CD14-positive monocyte (primary cell): ENCODE data around the gene RASD1. TPM values are rescaled to one million over a fixed set of nuclear protein-coding genes. Genes with fewer than 3 reads are reported as not detected.

Experiments used
- DNase-seq, 3 donors: peaks; one replicate each; pipeline ENCODE4 v3.0.0-alpha.2; 2011 to 2022
- H2AFZ ChIP-seq: 2 replicates; pipeline ENCODE4 v1.6.0; 2012; ENCODE audit warnings: mild to moderate bottlenecking, low read depth, low read length, inconsistent platforms; ENCODE audit not compliant: insufficient read depth, poor library complexity, severe bottlenecking
- H3K27ac ChIP-seq, 2 donors: 1 replicate in 1 of 2; 2 replicates in 1 of 2; pipeline ENCODE4 v1.5.1; 2012 to 2013; ENCODE audit warnings: low read length in 2 of 2, control low read depth in 1 of 2, inconsistent platforms in 1 of 2, low read depth in 1 of 2, mild to moderate bottlenecking in 1 of 2
- H3K27me3 ChIP-seq, 2 donors: one replicate each; pipeline versions ENCODE4 v1.6.0 to v1.6.1; 2011 to 2013; ENCODE audit warnings: low read length in 2 of 2; ENCODE audit not compliant: control insufficient read depth in 2 of 2, insufficient read depth in 2 of 2
- H3K36me3 ChIP-seq, 2 donors: replicated peaks in 1 of 2; 1 replicate in 1 of 2; 2 replicates in 1 of 2; pipeline versions ENCODE4 v1.5.1 to v1.6.1; 2012 to 2013; ENCODE audit warnings: low read length in 2 of 2, control low read depth in 1 of 2, inconsistent platforms in 1 of 2, mild to moderate bottlenecking in 1 of 2; ENCODE audit not compliant: insufficient read depth in 2 of 2, control insufficient read depth in 1 of 2
- H3K4me1 ChIP-seq, 2 donors: 1 replicate in 1 of 2; 2 replicates in 1 of 2; pipeline versions ENCODE4 v1.5.1 to v1.6.1; 2012 to 2013; ENCODE audit warnings: low read length in 2 of 2, control low read depth in 1 of 2, inconsistent platforms in 1 of 2, mild to moderate bottlenecking in 1 of 2, moderate library complexity in 1 of 2; ENCODE audit not compliant: insufficient read depth in 2 of 2, control insufficient read depth in 1 of 2
- H3K4me2 ChIP-seq: replicated peaks from 2 replicates; pipeline ENCODE3; 2012; ENCODE audit warnings: low read length, moderate library complexity, mild to moderate bottlenecking; ENCODE audit not compliant: poor library complexity, severe bottlenecking; ENCODE audit errors: extremely low read depth
- H3K4me3 ChIP-seq, 3 experiments: fragments of 200-600 bp in 1 of 3; sonication (generic) in 1 of 3; replicated peaks in 1 of 3; 1 replicate in 2 of 3; 2 replicates in 1 of 3; pipeline ENCODE4 v1.5.1; 2011 to 2013; ENCODE audit warnings: low read length in 3 of 3, mild to moderate bottlenecking in 3 of 3, control low read depth in 2 of 3, low read depth in 2 of 3, inconsistent platforms in 1 of 3, moderate library complexity in 1 of 3
- H3K79me2 ChIP-seq: 2 replicates; pipeline ENCODE4 v1.6.0; 2012; ENCODE audit warnings: mild to moderate bottlenecking, control low read depth, inconsistent platforms, low read length, moderate library complexity; ENCODE audit not compliant: insufficient read depth
- H3K9ac ChIP-seq: 2 replicates; pipeline ENCODE4 v1.6.0; 2017; ENCODE audit warnings: low read length, mild to moderate bottlenecking; ENCODE audit not compliant: insufficient read depth, poor library complexity, severe bottlenecking
- H3K9me3 ChIP-seq, 2 donors: replicated peaks in 1 of 2; 1 replicate in 1 of 2; 2 replicates in 1 of 2; pipeline versions ENCODE4 v1.5.1 to v1.6.1; 2012 to 2013; ENCODE audit warnings: low read length in 2 of 2, control low read depth in 1 of 2; ENCODE audit not compliant: control insufficient read depth in 1 of 2, insufficient read depth in 1 of 2
- H4K20me1 ChIP-seq: 2 replicates; pipeline ENCODE4 v1.6.0; 2012; ENCODE audit warnings: mild to moderate bottlenecking, low read length, control low read depth, moderate library complexity; ENCODE audit not compliant: insufficient read depth
- H3K27ac Mint-ChIP-seq, 7 donors: one replicate each; pipeline ENCODE4 v1.8.0; 2020; ENCODE audit warnings: mild to moderate bottlenecking in 7 of 7, mixed read lengths in 7 of 7, moderate library complexity in 6 of 7, inconsistent platforms in 2 of 7
- H3K27me3 Mint-ChIP-seq, 3 donors: one replicate each; pipeline ENCODE4 v1.8.0; 2021 to 2022; ENCODE audit warnings: low read depth in 3 of 3, mild to moderate bottlenecking in 3 of 3, mixed read lengths in 3 of 3, moderate library complexity in 3 of 3, inconsistent platforms in 1 of 3
- H3K36me3 Mint-ChIP-seq, 2 donors: one replicate each; pipeline ENCODE4 v1.8.0; 2020; ENCODE audit warnings: mixed read lengths in 2 of 2, inconsistent platforms in 1 of 2, mild to moderate bottlenecking in 1 of 2
- H3K4me1 Mint-ChIP-seq: one replicate; pipeline ENCODE4 v1.8.0; 2020; ENCODE audit warnings: mild to moderate bottlenecking, mixed read lengths
- H3K4me3 Mint-ChIP-seq, 2 donors: one replicate each; pipeline ENCODE4 v1.8.0; 2020; ENCODE audit warnings: mild to moderate bottlenecking in 2 of 2, mixed read lengths in 2 of 2, moderate library complexity in 1 of 2
- H3K9me3 Mint-ChIP-seq, 7 donors: one replicate each; pipeline ENCODE4 v1.8.0; 2020 to 2022; ENCODE audit warnings: mixed read lengths in 7 of 7, mild to moderate bottlenecking in 6 of 7, moderate library complexity in 6 of 7, inconsistent platforms in 2 of 7
- WGBS: methylation state at CpG from one replicate; pipeline ENCODE4 v1.1.5; 2013; ENCODE audit warnings: missing lambda C conversion rate; ENCODE audit not compliant: insufficient coverage; 5-methylcytosine and 5-hydroxymethylcytosine counted together
- intact Hi-C, 2 donors: fragments of 100-400 bp; cut with micrococcal nuclease; formaldehyde crosslinking; loops; one replicate each; pipeline versions ENCODE4 v1.15.0 to v1.15.1; 2023
- polyA plus RNA-seq, 3 donors: library from polyadenylated mRNA; depleted of rRNA in 1 of 3; unstranded in 2 of 3; stranded (reverse) in 1 of 3; fragments of 300-500 nt in 2 of 3; fragments of >200 nt in 1 of 3; fragmentation: Illumina TruSeq in 2 of 3; gene quantifications; 1 replicate in 2 of 3; 2 replicates in 1 of 3; pipeline ENCODE4 v1.2.3, GENCODE V29; 2012 to 2021
- TF ChIP-seq, protein P1 (sequence below): fragments of 200-600 bp; IDR thresholded peaks from one replicate; pipeline ENCODE4 v1.8.0; 2022; ENCODE audit warnings: antibody characterized with exemption, mild to moderate bottlenecking

RASD1 gene
- polyA plus RNA-seq, 3 donors, result 0.88 to 12.4 (median 1.3) TPM

DNA sequence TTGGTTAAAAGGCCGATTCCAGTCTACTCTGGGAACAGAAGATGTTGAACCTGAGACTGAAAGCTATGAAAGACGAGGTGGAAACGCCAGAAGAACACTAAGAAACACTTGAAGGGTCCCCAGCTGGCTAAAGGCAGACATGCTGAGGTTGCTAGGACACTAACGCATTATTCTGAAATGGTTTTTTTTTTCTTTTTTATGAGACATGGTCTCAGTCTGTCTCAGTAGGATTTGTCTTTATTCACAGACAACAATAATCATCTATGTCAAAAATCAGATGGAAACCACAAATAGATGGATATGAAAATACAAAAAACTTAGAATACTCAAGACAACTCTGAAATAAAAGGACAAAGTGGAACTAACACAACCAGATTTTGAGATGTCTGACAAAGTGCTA lies 35.0 kb upstream of the RASD1 start:
- Mint-ChIP-seq H3K36me3 (peaks cover 0 to 1% of the 10 kb centered on the region in 2 donors), H3K27ac (no peak overlapping the region), H3K4me3 (no peak overlapping the region), H3K9me3 (no peaks in the 10 kb centered on the region), H3K4me1 (peaks cover 4% of the 10 kb centered on the region), H3K27me3 (peaks cover 0 to 2% (median 0%) of the 10 kb centered on the region in 3 donors)
- TF ChIP-seq, protein P1, sequence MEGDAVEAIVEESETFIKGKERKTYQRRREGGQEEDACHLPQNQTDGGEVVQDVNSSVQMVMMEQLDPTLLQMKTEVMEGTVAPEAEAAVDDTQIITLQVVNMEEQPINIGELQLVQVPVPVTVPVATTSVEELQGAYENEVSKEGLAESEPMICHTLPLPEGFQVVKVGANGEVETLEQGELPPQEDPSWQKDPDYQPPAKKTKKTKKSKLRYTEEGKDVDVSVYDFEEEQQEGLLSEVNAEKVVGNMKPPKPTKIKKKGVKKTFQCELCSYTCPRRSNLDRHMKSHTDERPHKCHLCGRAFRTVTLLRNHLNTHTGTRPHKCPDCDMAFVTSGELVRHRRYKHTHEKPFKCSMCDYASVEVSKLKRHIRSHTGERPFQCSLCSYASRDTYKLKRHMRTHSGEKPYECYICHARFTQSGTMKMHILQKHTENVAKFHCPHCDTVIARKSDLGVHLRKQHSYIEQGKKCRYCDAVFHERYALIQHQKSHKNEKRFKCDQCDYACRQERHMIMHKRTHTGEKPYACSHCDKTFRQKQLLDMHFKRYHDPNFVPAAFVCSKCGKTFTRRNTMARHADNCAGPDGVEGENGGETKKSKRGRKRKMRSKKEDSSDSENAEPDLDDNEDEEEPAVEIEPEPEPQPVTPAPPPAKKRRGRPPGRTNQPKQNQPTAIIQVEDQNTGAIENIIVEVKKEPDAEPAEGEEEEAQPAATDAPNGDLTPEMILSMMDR, result no peak
- H3K27ac ChIP-seq, result no peak overlapping the region
- no peaks in the 10 kb centered on the region for H3K27me3 ChIP-seq
- no peaks in the 10 kb centered on the region for H3K36me3 ChIP-seq
- WGBS, result 85% methylated on average over 2 of the region's 4 CpGs
- no peak overlapping the region for H3K4me3 ChIP-seq
- H2AFZ ChIP-seq, result no peak overlapping the region
- H3K9ac ChIP-seq, result no peak overlapping the region
- DNase-seq, result no peak
- H3K9me3 ChIP-seq, result no peaks in the 10 kb centered on the region
- H3K4me2 ChIP-seq, result no peak overlapping the region
- no peaks in the 10 kb centered on the region for H3K79me2 ChIP-seq
- H4K20me1 ChIP-seq, result no peaks in the 10 kb centered on the region
- intact Hi-C loops, result no loop called here
- no peaks in the 10 kb centered on the region for H3K4me1 ChIP-seq

DNA sequence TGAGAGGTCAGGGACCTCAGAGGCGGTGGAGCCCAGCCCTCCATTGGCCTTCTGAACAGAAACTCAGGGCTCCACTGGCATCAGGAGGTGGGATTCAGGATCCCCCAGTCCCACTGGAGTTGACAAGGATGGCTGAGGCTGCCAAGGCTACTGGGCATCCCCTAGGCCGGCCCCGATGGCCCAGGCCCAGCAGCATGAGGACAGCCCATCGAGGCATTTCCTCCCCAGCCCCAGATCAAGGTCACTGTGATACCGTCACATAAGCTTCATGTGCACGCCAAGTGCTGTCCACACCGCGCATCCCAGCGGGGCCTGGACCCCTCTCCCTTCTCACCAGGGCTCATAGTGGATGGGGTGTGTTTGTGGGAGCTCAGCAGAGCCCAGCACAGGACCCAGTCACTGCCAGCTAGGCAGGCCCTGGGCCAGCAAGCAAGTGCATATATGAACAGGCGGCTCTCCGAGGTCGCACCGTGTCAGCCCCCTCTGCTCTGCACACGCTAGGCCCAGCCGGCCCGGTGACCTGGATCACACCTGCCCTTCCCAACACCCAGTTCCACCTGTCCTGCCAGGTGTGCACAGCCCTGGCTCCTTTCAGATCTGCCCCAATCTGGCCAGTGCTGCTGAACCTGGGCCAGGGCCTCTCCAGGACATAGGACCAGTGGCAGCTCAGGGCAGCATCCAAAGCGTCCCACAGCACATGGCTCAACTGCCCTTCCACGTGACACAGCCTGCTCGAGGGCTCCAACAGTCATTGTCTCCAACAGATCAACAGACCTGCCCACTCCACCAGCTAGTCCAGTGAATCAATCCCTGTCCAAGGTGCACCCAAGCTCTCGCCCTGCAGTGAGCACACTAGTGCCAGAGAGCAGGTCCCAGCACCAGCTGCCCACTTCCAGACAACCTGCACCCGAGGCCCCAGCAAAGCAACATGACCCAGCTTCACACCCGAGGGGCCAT lies 32.8 kb upstream of the RASD1 start:
- Histone ChIP-seq H3K4me1 (no peaks in the 10 kb centered on the region), H3K27ac (no peak overlapping the region), H2AFZ (no peak overlapping the region), H3K4me2 (no peak overlapping the region), H3K79me2 (no peaks in the 10 kb centered on the region), H3K27me3 (no peaks in the 10 kb centered on the region), H3K4me3 (no peak overlapping the region), H3K9ac (no peak overlapping the region), H3K9me3 (no peaks in the 10 kb centered on the region), H4K20me1 (no peaks in the 10 kb centered on the region), H3K36me3 (no peaks in the 10 kb centered on the region)
- 94% methylated on average over 17 of the region's 22 CpGs for WGBS
- TF ChIP-seq, protein P1, result no peak
- Mint-ChIP-seq H3K27ac (no peak overlapping the region), H3K9me3 (peaks cover 0 to 2% (median 0%) of the 10 kb centered on the region in 7 donors), H3K4me1 (peaks cover 4% of the 10 kb centered on the region), H3K4me3 (no peak overlapping the region), H3K27me3 (peaks cover 0 to 2% (median 0%) of the 10 kb centered on the region in 3 donors), H3K36me3 (peaks cover 0 to 1% of the 10 kb centered on the region in 2 donors)
- DNase-seq, result no peak
- intact Hi-C loops, result no loop called here
